Immature natural killer cell (primary cell): ENCODE results near the gene STT3B. TPM values are rescaled to one million over a fixed set of nuclear protein-coding genes. Genes with fewer than 3 reads are reported as not detected.

Experiments
- DNase-seq, 3 donors: peaks; one replicate each; pipeline ENCODE4 v3.0.0; 2022; ENCODE audit warnings: mixed read lengths in 1 of 3
- H3K27ac Mint-ChIP-seq, 6 donors: one replicate each; pipeline ENCODE4 v1.8.0; 2020; ENCODE audit warnings: mixed read lengths in 6 of 6, mild to moderate bottlenecking in 5 of 6, inconsistent platforms in 4 of 6, moderate library complexity in 3 of 6
- H3K27me3 Mint-ChIP-seq, 3 donors: one replicate each; pipeline ENCODE4 v1.8.0; 2020 to 2021; ENCODE audit warnings: low read depth in 3 of 3, mild to moderate bottlenecking in 3 of 3, mixed read lengths in 3 of 3, moderate library complexity in 3 of 3, inconsistent platforms in 1 of 3
- H3K36me3 Mint-ChIP-seq, 3 donors: one replicate each; pipeline ENCODE4 v1.8.0; 2020; ENCODE audit warnings: mixed read lengths in 3 of 3, inconsistent platforms in 2 of 3, mild to moderate bottlenecking in 2 of 3
- H3K4me1 Mint-ChIP-seq, 2 donors: one replicate each; pipeline ENCODE4 v1.8.0; 2020; ENCODE audit warnings: inconsistent platforms in 2 of 2, mild to moderate bottlenecking in 2 of 2, mixed read lengths in 2 of 2, moderate library complexity in 1 of 2
- H3K4me3 Mint-ChIP-seq, 5 donors: one replicate each; pipeline ENCODE4 v1.8.0; 2020; ENCODE audit warnings: mild to moderate bottlenecking in 5 of 5, mixed read lengths in 5 of 5, inconsistent platforms in 3 of 5, moderate library complexity in 3 of 5
- H3K9me3 Mint-ChIP-seq, 6 donors: one replicate each; pipeline ENCODE4 v1.8.0; 2020; ENCODE audit warnings: mild to moderate bottlenecking in 6 of 6, mixed read lengths in 6 of 6, inconsistent platforms in 4 of 6, moderate library complexity in 3 of 6
- polyA plus RNA-seq, 3 donors: library from polyadenylated mRNA; unstranded; fragments of 300-500 nt; fragmentation: Illumina TruSeq; gene quantifications; one replicate each; pipeline ENCODE4 v1.2.3, GENCODE V29; 2021

The STT3B gene
- polyA plus RNA-seq = 100 to 1,000 TPM in 2 of 3 donors, 10 to 100 TPM in 1; 66.3 to 132 (median 105) TPM

DNA sequence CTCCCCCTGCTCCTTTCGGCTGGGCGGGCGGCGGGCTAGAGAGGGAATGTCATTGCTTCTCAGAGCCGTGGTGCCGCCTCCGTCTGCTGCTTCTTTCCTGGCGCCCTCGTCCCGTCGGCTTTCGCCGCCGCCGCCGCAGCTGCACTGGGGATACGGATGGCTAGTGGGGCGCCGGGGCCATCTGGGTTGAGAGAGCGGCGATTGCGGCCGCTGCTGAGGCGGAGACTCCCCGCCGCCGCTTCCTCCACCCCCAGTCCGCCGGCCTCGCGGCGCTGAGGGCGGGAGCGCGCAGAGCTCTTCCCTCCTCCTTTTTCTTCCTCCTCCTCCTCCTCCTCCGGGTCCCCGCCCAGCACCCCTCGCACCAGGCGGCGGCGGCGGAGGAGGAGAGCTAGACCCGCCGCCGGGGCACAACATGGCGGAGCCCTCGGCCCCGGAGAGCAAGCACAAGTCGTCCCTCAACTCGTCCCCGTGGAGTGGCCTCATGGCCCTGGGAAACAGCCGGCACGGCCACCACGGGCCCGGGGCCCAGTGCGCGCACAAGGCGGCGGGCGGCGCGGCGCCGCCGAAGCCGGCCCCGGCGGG is at the start of gene STT3B:
Gene STT3B, plus strand, starts transcription at position 339 of the 582 bp plus-strand sequence. Its CDS starts 74 bp downstream, at position 413.
- H3K4me3 Mint-ChIP-seq = peak within 1 kb of the TSS; percentile 96 to 99 (median 98)
- peaks cover 39 to 47% of the 10 kb centered on the region in 2 donors for H3K4me1 Mint-ChIP-seq
- H3K9me3 Mint-ChIP-seq = no peaks in the 10 kb centered on the region
- peak within 1 kb of the TSS; percentile 94 to 99 (median 98) for H3K27ac Mint-ChIP-seq
- no peaks in the 10 kb centered on the region for H3K36me3 Mint-ChIP-seq
- peaks cover 11 to 20% (median 20%) of the 10 kb centered on the region in 3 donors for H3K27me3 Mint-ChIP-seq
- peak in 1 of 3 donors; percentile 89 for DNase-seq

DNA sequence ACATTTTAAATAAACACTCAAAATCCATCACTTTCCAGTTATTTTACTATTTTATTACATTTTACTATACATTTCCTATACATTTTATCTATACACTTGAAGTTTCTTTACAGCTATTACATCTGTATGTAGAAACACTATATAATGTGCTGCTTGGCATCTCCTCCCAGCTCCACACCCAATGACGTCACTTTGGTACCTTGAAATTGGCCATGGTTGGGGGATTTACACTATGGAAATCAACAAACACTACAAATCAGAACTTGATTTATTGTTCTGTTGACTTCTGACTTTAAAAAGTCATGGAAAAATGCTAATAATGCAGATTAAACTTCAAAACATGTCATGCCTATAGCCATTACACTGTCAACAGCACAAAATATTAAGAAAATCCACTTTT is 48.9 kb upstream of the STT3B start:
- H3K4me1 Mint-ChIP-seq = no peaks in the 10 kb centered on the region
- H3K27ac Mint-ChIP-seq = no peak overlapping the region
- H3K9me3 Mint-ChIP-seq = peaks cover 0 to 1% (median 0%) of the 10 kb centered on the region in 6 donors
- DNase-seq = no peak
- no peak overlapping the region for H3K4me3 Mint-ChIP-seq
- peaks cover 0 to 4% (median 1%) of the 10 kb centered on the region in 3 donors for H3K27me3 Mint-ChIP-seq
- H3K36me3 Mint-ChIP-seq = peaks cover 0 to 4% (median 0%) of the 10 kb centered on the region in 3 donors

DNA sequence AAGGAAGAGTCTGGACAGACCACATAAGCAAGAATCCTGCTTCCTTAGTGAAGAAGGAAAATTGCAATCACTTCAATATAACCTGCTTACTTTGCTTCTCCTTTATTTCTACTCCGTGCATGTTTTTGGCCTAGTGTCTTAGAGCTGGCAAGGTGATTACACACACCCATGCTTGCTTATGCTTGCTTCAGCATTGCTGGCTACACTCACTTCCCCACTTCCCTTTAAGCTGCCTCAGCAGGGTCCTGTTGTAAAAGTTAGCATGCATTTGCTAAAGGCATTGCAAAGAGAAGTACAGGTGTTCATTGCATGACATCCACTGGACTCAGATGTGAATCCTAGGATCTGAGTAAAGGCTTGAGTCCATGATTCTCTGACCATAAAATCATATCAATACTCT is 47.5 kb upstream of the STT3B start:
- Mint-ChIP-seq H3K9me3 (peaks cover 0 to 5% (median under 1%) of the 10 kb centered on the region in 6 donors), H3K4me3 (no peak overlapping the region), H3K36me3 (peaks cover 0 to 4% (median 0%) of the 10 kb centered on the region in 3 donors), H3K27ac (no peak overlapping the region), H3K4me1 (no peaks in the 10 kb centered on the region), H3K27me3 (peaks cover 0 to 4% (median 1%) of the 10 kb centered on the region in 3 donors)
- DNase-seq = no peak

DNA sequence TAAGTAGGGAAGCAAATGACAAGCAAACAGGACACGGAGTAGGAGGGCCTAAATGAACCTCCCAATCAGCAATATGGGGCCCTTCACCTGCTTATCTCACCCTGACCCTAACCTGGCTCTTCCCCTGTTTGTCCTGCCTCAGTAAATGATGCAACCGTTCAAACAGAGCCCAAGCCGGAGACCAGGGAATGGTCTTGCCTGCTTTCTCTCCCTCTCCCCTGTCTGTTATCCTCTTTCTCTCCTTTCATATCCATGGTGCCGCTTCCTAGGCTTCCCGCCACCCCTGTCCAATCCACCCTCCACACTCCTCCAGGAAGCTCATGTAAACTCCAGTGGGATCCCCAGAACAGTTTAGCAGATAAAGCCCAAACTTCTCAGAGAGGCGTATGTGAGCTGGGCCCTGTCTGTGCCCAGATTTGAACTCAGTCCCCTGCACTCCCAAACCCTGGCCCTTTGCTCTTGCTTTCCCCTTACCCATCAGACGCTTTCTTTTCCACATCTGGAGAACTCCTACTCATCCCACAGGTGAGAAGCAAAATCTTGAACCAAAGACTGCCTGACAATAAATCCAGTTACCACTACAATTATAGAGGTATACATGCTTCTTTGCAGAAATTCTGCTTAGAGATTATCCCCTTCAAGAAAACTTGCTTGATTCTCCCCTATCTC is 45.7 kb upstream of the STT3B start:
- Mint-ChIP-seq H3K27ac (no peak overlapping the region), H3K27me3 (peaks cover 0 to 1% (median 0%) of the 10 kb centered on the region in 3 donors), H3K4me3 (no peak overlapping the region), H3K9me3 (peaks cover 0 to 14% (median 3%) of the 10 kb centered on the region in 6 donors), H3K4me1 (no peaks in the 10 kb centered on the region), H3K36me3 (no peaks in the 10 kb centered on the region)
- DNase-seq = no peak

DNA sequence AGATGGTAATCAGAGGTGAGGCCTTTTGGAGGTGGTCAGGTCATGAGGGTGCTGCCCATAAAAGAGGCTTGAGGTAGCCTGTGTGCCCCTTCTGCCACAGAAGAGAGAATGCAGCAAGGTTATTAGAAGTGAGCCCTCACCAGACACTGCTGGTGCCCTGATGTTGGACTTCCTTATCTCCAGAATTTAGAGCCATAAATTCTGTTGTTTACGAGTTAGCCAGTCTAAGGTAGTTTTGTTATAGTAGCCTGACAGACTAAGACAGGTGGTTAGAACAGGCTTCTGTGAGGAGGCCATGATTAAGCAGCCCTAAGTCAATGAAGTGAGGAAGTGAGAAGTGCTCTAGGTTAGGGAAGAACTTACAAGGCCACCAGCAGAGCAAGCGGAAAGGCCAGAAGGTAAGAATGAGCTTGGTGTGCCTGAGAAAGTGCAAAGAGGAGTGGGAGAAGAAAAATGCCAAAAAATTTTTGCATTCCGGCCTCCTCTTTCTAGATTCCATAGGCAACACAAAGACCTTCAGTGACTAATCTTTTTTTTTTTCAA is 44.2 kb upstream of the STT3B start:
- Mint-ChIP-seq H3K4me3 (no peak overlapping the region), H3K9me3 (peaks cover 0 to 14% (median 4%) of the 10 kb centered on the region in 6 donors), H3K36me3 (no peaks in the 10 kb centered on the region), H3K4me1 (no peaks in the 10 kb centered on the region), H3K27ac (no peak overlapping the region), H3K27me3 (peaks cover 0 to 2% (median 1%) of the 10 kb centered on the region in 3 donors)
- no peak for DNase-seq

DNA sequence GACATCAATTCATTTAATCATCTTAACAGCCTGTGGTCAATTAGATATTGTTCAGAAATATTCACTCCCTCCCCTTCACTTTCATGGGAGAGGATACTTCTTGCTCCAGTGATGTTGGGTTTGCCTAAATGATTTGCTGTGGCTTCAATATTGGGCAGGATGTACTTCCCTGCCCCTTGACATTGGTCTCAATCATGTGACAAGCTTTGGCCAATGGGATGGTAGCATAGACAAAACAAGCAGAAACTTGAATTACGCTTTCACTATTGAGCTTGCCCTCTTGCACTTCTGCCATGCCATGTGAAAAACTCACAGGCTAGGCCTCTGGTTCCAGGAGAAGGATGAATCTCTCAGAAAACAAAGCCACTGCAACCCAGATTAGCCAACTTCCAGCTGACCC is 42.2 kb upstream of the STT3B start:
- no peaks in the 10 kb centered on the region for H3K4me1 Mint-ChIP-seq
- no peak overlapping the region for H3K4me3 Mint-ChIP-seq
- H3K27ac Mint-ChIP-seq = no peak overlapping the region
- no peaks in the 10 kb centered on the region for H3K36me3 Mint-ChIP-seq
- DNase-seq = no peak
- peaks cover 0 to 14% (median 4%) of the 10 kb centered on the region in 6 donors for H3K9me3 Mint-ChIP-seq
- H3K27me3 Mint-ChIP-seq = peaks cover 0 to 4% (median 0%) of the 10 kb centered on the region in 3 donors

DNA sequence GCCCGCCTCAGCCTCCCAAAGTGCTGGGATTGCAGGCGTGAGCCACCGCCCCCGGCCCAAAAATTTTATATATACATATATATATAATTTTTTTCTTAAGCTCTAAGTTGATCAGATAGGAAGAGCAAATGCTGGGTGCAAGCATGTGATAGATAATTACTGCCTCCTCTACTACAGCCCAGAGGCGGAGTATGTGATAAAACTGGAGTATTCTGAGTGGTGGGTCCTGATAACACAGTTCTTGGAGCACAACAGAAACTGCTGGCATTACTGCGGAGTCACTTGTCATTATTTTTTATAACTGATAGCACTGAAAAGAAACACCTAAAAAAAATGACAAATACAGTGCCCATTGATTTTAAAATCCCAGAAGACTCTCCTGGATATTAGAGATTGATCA is 41.1 kb upstream of the STT3B start:
- Mint-ChIP-seq H3K27ac (no peak overlapping the region), H3K4me1 (no peaks in the 10 kb centered on the region), H3K36me3 (no peaks in the 10 kb centered on the region), H3K4me3 (no peak overlapping the region), H3K9me3 (peaks cover 0 to 14% (median 4%) of the 10 kb centered on the region in 6 donors), H3K27me3 (peaks cover 0 to 4% (median 0%) of the 10 kb centered on the region in 3 donors)
- DNase-seq = no peak

DNA sequence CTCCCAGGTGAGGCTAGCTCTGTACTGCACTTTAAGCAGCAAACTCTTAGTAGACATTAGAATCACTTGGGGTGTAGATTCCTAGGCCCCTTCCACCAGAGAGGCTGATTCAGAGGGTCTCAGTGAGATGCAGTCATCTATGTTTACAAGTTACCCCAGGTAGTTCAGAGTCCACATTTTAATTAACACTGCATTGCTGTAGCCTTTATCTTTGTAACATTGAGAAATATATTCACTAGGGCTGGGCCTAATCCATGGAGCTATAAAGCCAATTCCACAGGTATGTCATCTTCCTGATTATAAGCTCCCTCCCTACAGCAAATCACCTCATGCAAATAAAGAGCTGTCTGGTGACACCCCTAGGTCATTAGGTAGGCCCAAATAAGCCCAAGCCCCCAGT is 39.6 kb upstream of the STT3B start:
- H3K27ac Mint-ChIP-seq = no peak overlapping the region
- H3K36me3 Mint-ChIP-seq = no peaks in the 10 kb centered on the region
- peaks cover 0 to 14% (median 4%) of the 10 kb centered on the region in 6 donors for H3K9me3 Mint-ChIP-seq
- H3K4me1 Mint-ChIP-seq = no peaks in the 10 kb centered on the region
- H3K4me3 Mint-ChIP-seq = no peak overlapping the region
- no peak for DNase-seq
- peaks cover 0 to 4% (median 0%) of the 10 kb centered on the region in 3 donors for H3K27me3 Mint-ChIP-seq

DNA sequence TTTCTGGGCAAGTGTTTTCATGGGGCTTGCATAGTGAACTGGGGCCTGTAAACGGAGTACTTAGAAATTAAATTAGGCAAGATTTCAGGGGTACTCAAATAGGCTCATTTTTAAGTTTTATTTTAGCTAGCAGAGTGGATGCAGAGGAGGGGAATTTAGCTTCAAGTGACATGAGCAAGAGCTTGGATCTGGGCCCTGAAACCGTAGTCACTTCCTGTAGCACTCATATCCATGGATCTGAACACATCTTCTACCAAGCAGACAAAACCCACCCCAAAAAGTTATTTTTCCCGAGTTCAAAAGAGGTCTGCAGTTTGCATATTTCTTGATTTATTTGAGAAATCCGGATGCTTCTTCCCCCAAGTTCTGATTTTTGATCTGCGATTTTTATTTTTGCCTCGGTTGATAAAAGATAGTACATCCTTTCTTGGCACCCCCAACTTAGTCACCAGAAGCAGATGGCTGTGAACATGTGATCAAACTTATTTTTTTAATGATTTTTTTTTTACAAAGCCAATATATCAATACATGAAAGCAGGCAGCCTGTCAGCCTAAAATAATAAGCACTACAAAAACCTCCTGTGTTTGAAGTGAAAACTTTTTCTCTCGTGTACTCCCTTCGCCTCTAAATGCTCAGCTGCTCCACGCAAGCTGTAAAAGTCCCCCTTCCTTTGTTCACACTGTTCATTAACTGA is 36.6 kb upstream of the STT3B start:
- Mint-ChIP-seq H3K4me1 (peaks cover 1 to 3% of the 10 kb centered on the region in 2 donors), H3K4me3 (no peak overlapping the region), H3K9me3 (peaks cover 0 to 3% (median 0%) of the 10 kb centered on the region in 6 donors), H3K27ac (no peak overlapping the region), H3K27me3 (peaks cover 0 to 10% (median 5%) of the 10 kb centered on the region in 3 donors), H3K36me3 (no peaks in the 10 kb centered on the region)
- no peak for DNase-seq

DNA sequence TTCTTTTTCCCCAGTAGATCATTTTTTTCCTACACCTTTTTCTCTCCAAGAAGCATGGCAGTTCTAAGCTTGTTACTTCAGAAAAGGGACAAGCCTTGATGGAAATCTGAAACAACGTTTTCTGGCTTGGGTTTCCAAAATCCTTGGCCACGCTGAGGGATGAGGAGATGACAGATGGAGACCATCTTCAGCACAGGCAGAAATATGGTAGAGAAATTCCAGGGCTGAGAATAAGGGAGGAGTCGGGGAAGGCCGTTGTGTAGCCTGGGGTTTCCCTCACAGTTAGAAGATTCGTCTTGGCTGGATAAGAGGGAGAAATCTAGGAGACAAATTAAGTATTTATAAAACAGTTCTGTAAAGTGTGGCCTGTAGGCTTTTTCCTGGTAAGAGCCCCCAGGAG is 33.9 kb upstream of the STT3B start:
- no peak overlapping the region for H3K27ac Mint-ChIP-seq
- no peak overlapping the region for H3K4me3 Mint-ChIP-seq
- H3K27me3 Mint-ChIP-seq = peaks cover 0 to 10% (median 6%) of the 10 kb centered on the region in 3 donors
- no peaks in the 10 kb centered on the region for H3K9me3 Mint-ChIP-seq
- DNase-seq = no peak
- H3K4me1 Mint-ChIP-seq = peaks cover 22% of the 10 kb centered on the region in 2 donors
- no peaks in the 10 kb centered on the region for H3K36me3 Mint-ChIP-seq

DNA sequence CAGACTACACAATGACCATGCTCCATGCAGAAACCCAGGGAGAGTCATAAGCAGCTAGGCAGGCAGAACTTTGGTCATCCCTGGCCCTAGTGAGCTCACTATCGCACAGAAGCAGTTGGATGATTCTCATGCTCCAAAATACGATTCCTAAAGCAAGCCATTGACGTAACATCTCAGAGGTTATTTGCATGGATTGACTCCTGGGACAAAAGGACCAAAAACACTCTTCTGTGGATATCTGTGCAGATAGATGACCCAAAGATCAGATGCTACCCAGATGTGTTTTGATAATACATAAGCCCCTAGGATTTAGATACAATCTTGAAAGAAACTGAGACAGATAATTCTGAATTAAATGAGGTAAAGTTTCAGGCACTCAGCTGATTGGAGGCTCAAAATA is 33.4 kb upstream of the STT3B start:
- Mint-ChIP-seq H3K4me1 (peaks cover 26% of the 10 kb centered on the region in 2 donors), H3K27me3 (peaks cover 0 to 10% (median 6%) of the 10 kb centered on the region in 3 donors), H3K27ac (no peak overlapping the region), H3K9me3 (no peaks in the 10 kb centered on the region), H3K36me3 (no peaks in the 10 kb centered on the region), H3K4me3 (no peak overlapping the region)
- no peak for DNase-seq

DNA sequence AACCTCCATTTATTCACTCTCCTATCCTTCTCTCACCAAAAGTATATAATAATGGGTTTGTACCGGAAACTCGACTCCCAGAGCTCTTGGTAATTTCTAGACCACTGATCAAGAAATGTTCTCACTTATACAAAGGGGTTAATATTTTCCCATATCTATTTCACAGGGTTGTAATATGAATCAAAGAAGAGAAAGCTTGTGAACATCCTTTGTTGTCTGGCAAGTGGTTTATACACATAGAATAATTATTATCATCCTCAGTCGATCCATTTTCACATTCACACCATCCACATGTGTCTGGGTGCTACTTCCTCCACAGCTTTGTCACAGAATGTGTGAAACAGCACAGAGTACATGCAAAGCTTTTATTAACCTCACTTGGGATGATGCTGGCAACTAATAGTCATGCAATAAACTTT is 29.9 kb upstream of the STT3B start:
- Mint-ChIP-seq H3K36me3 (no peaks in the 10 kb centered on the region), H3K27me3 (peaks cover 0 to 10% (median 6%) of the 10 kb centered on the region in 3 donors), H3K9me3 (no peaks in the 10 kb centered on the region), H3K4me3 (peak overlapping the region; percentile 16 to 65 (median 51)), H3K27ac (peak overlapping the region in 4 of 6 donors; percentile 24 to 57 (median 38)), H3K4me1 (peaks cover 44 to 54% of the 10 kb centered on the region in 2 donors)
- DNase-seq = peak; percentile 57 to 64 (median 64)

DNA sequence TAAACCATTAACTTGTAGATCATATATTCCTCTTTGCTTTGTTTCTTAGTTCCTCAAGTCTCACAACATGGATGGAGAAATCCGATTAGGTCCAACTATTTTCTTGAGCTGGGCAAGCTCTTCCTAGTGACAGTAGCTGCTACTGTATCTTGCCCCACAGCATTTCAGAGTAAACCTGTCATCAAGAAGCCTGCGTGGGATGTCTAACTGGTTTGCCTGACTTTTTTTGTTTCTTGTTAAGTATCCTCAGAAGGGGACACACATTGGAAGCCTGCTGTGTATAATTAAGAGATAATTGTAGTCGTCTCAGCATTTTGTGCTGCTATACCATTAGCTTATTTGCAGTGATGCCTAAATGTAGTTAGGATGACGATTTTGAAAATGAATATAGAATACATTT is 29.3 kb upstream of the STT3B start:
- peak overlapping the region in 4 of 5 donors; percentile 1 to 65 (median 34) for H3K4me3 Mint-ChIP-seq
- DNase-seq = no peak
- peaks cover 0 to 10% (median 6%) of the 10 kb centered on the region in 3 donors for H3K27me3 Mint-ChIP-seq
- no peaks in the 10 kb centered on the region for H3K9me3 Mint-ChIP-seq
- H3K4me1 Mint-ChIP-seq = peaks cover 47 to 57% of the 10 kb centered on the region in 2 donors
- H3K27ac Mint-ChIP-seq = peak overlapping the region in 4 of 6 donors; percentile 12 to 62 (median 38)
- H3K36me3 Mint-ChIP-seq = no peaks in the 10 kb centered on the region
